HepG2 (cell line): Measurements from ENCODE around the gene NDOR1. TPM values are rescaled to one million over a fixed set of nuclear protein-coding genes. Genes with fewer than 3 reads are reported as not detected.

Experiments used
- AGO1 ChIP-seq: fragments of 200-400 bp; formaldehyde crosslinking; IDR thresholded peaks from 2 replicates; pipeline ENCODE4 v1.6.1; 2017; ENCODE audit warnings: mild to moderate bottlenecking, low read depth, low read length, moderate library complexity; ENCODE audit not compliant: poor library complexity, severe bottlenecking
- CENPX ChIP-seq: sonication (generic); formaldehyde crosslinking; IDR thresholded peaks from 2 replicates; pipeline ENCODE4 v1.9.0; 2021; ENCODE audit warnings: mild to moderate bottlenecking, missing genetic modification reagents, moderate library complexity
- GPN1 ChIP-seq: sonication (generic); formaldehyde crosslinking; IDR thresholded peaks from 2 replicates; pipeline ENCODE4 v1.5.1; 2020; ENCODE audit warnings: missing genetic modification reagents, borderline replicate concordance
- GTF2F1 ChIP-seq: fragments of 150-350 bp; IDR thresholded peaks from 2 replicates; pipeline ENCODE4 v1.6.1; 2014; ENCODE audit warnings: low read length
- HMGXB3 ChIP-seq: sonication (generic); formaldehyde crosslinking; IDR thresholded peaks from 2 replicates; pipeline ENCODE4 v1.4.0; 2020; ENCODE audit warnings: missing genetic modification reagents, borderline replicate concordance
- JDP2 ChIP-seq: sonication (generic); formaldehyde crosslinking; IDR thresholded peaks from 2 replicates; pipeline ENCODE4 v1.8.1; 2022; ENCODE audit warnings: missing genetic modification reagents, borderline replicate concordance
- KDM2A ChIP-seq: sonication (generic); formaldehyde crosslinking; IDR thresholded peaks from 2 replicates; pipeline ENCODE4 v1.4.0; 2020; ENCODE audit warnings: low read depth, missing genetic modification reagents, borderline replicate concordance
- MAFK ChIP-seq, 2 experiments: IDR thresholded peaks in 1 of 2; conservative IDR thresholded peaks in 1 of 2; 2 replicates each; pipeline ENCODE4 v1.6.1; 2011; ENCODE audit warnings: improper control_type of control experiment in 2 of 2, low read length in 2 of 2
- MEIS1 ChIP-seq: sonication (generic); formaldehyde crosslinking; IDR thresholded peaks from 2 replicates; pipeline ENCODE4 v1.9.0; 2021; ENCODE audit warnings: mild to moderate bottlenecking, missing genetic modification reagents, moderate library complexity, borderline replicate concordance
- MNT ChIP-seq: fragments of 450-650 bp; IDR thresholded peaks from 2 replicates; pipeline ENCODE4 v1.6.1; 2016
- POLR2G ChIP-seq: fragments of 200-400 bp; formaldehyde crosslinking; IDR thresholded peaks from 2 replicates; pipeline ENCODE4 v1.6.1; 2018; ENCODE audit warnings: mild to moderate bottlenecking, low read depth, low read length, moderate library complexity
- RBM22 ChIP-seq: fragments of 200-400 bp; formaldehyde crosslinking; optimal IDR thresholded peaks from 2 replicates; pipeline ENCODE3; 2017; ENCODE audit warnings: mild to moderate bottlenecking, low read length, moderate library complexity
- TBL1XR1 ChIP-seq: fragments of 150-350 bp; IDR thresholded peaks from 2 replicates; pipeline ENCODE4 v1.6.1; 2014; ENCODE audit warnings: borderline replicate concordance, low read length; ENCODE audit not compliant: partially characterized antibody
- THYN1 ChIP-seq: sonication (generic); formaldehyde crosslinking; IDR thresholded peaks from 2 replicates; pipeline ENCODE4 v1.8.1; 2023; ENCODE audit warnings: low read depth, mild to moderate bottlenecking, moderate library complexity, missing genetic modification reagents, borderline replicate concordance
- YY1 ChIP-seq: IDR thresholded peaks from 2 replicates; pipeline ENCODE4 v1.6.1; 2011; ENCODE audit warnings: low read length, low read depth, moderate library complexity, mild to moderate bottlenecking; ENCODE audit not compliant: insufficient read depth, insufficient replicate concordance
- ZFP37 ChIP-seq: sonication (generic); formaldehyde crosslinking; IDR thresholded peaks from 2 replicates; pipeline ENCODE4 v1.4.0; 2020; ENCODE audit warnings: missing genetic modification reagents, borderline replicate concordance
- ZNF20 ChIP-seq: sonication (generic); formaldehyde crosslinking; IDR thresholded peaks from 2 replicates; pipeline ENCODE4 v1.4.0; 2020; ENCODE audit warnings: mild to moderate bottlenecking, moderate library complexity, missing genetic modification reagents
- ZNF225 ChIP-seq: sonication (generic); formaldehyde crosslinking; IDR thresholded peaks from 2 replicates; pipeline ENCODE4 v1.4.0; 2020; ENCODE audit warnings: mild to moderate bottlenecking, missing genetic modification reagents
- ZNF296 ChIP-seq: sonication (generic); formaldehyde crosslinking; conservative IDR thresholded peaks from 2 replicates; pipeline ENCODE4 v1.5.0; 2020; ENCODE audit warnings: mild to moderate bottlenecking, missing genetic modification reagents
- ZNF766 ChIP-seq: sonication (generic); formaldehyde crosslinking; IDR thresholded peaks from 2 replicates; pipeline ENCODE4 v1.5.0; 2020; ENCODE audit warnings: missing genetic modification reagents, borderline replicate concordance
- ZNF850 ChIP-seq: sonication (generic); formaldehyde crosslinking; conservative IDR thresholded peaks from 2 replicates; pipeline ENCODE4 v1.9.0; 2021; ENCODE audit warnings: mild to moderate bottlenecking, missing genetic modification reagents
- polyA plus RNA-seq, 8 experiments: library from polyadenylated mRNA; depleted of rRNA in 3 of 8; stranded (reverse) in 7 of 8; unstranded in 1 of 8; fragments of >200 nt; fragmentation: Illumina TruSeq in 4 of 8; extraction: Trizol in 4 of 8; gene quantifications; 2 replicates each; pipeline versions ENCODE4 v1.2.1 to v1.2.3, GENCODE V29; 2011 to 2016; ENCODE audit warnings: low read depth in 4 of 8, missing spikeins in 1 of 8, mixed read lengths in 1 of 8; ENCODE audit not compliant: insufficient read depth in 1 of 8
- total RNA-seq, 5 experiments: library from RNA; depleted of rRNA; stranded (reverse); fragments of >200 nt; fragmentation: Illumina TruSeq; extraction: Trizol; gene quantifications; 2 replicates each; pipeline ENCODE4 v1.2.3, GENCODE V29; 2016; ENCODE audit warnings: low read depth in 1 of 5
- TF ChIP-seq, protein P1 (sequence below): sonication (generic); formaldehyde crosslinking; IDR thresholded peaks from 2 replicates; pipeline ENCODE4 v1.5.0; 2020; ENCODE audit warnings: missing genetic modification reagents

NDOR1 gene
- total and polyA plus RNA-seq, 2 of the 13 experiments (the other 11 are each of a cell fraction or from before 2014, with no cell fraction given): 3.6 to 8.7 TPM

DNA sequence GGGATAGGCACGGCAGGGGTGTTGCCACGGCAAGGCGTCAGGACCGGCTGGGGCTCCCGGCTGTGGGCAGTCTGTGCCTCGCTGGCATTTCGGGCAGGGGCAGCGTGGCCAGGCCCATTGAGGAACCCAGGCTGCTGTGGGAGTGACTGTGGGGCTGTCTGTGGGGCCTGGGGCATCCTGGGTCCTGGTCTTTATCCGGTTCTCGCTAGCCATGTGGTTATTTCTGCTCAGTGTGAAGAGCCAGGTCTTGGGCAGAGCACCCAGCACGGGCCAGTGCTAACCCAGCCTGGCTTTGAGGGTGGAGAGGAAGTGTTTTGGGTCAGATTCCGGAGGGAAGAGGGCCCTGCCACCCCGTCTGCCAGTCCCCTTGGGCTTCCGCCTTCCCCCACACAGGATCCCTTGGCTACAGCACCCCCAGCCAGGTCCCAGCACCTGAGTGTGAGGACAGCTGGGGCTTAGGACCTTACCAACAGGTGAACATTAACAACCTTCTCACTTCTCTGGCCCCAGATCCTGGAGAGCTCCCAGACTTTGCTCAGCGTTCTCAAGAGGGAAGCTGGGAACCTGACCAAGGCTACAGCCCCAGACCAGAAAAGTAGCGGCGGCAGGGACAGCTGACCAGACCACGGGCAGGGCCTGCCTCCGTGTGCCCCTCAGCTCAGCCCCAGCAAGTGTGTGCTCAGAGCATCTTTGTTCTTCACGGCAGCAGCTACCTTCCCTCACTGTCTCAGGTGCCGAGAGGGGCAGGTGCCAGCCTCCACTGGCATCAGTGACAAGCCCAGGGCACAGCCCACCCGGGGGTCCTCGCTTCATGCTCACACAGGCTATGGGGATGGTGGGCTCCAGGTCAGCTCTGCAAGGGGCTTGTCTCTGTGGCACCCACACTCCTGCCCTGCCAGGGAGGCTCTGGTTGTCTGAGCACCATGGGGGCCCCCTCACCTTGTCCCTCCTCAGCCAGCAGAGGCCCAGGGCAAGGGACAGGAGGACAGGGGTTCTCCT lies 15.9 kb upstream of the NDOR1 start (continued):
- TF ChIP-seq MEIS1 (no peak), ZNF766 (CRISPR knock-in tag) (no peak), MNT (no peak), THYN1 (no peak), CENPX (no peak), GPN1 (no peak), ZNF850 (CRISPR knock-in tag) (no peak), TBL1XR1 (no peak), YY1 (no peak), ZNF225 (CRISPR knock-in tag) (no peak), RBM22 (peak; percentile 39), JDP2 (CRISPR knock-in tag) (no peak), GTF2F1 (no peak), KDM2A (CRISPR knock-in tag) (peak; percentile 6; the same call in 1 of the 2 replicates), AGO1 (peak; percentile 36), POLR2G (peak; percentile 5; the same call in 1 of the 2 replicates), MAFK (conservative IDR thresholded peaks at IDR 0.05 in 1 of 2, IDR thresholded peaks at IDR 0.05 in 1 of 2; ENCODE audit: low read length in 2 of 2) (no peak), ZNF296 (CRISPR knock-in tag) (0 out of 2 replicates have a peak, but pooled peaks have one; percentile 30), ZFP37 (no peak), HMGXB3 (no peak), ZNF20 (no peak)
- TF ChIP-seq, protein P1, sequence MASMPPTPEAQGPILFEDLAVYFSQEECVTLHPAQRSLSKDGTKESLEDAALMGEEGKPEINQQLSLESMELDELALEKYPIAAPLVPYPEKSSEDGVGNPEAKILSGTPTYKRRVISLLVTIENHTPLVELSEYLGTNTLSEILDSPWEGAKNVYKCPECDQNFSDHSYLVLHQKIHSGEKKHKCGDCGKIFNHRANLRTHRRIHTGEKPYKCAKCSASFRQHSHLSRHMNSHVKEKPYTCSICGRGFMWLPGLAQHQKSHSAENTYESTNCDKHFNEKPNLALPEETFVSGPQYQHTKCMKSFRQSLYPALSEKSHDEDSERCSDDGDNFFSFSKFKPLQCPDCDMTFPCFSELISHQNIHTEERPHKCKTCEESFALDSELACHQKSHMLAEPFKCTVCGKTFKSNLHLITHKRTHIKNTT (CRISPR knock-in tag): no peak
